Subcutaneous adipose tissue (tissue), 4 donors: Measurements from ENCODE around the gene TGM2. TPM values are rescaled to one million over a fixed set of nuclear protein-coding genes. Genes with fewer than 3 reads are reported as not detected.

Source experiments
- CTCF ChIP-seq: fragments of 450-650 bp; IDR thresholded peaks from one replicate; pipeline ENCODE4 v1.5.1; 2016; ENCODE audit warnings: low read depth, mild to moderate bottlenecking, control low read depth, antibody characterized with exemption, moderate library complexity
- total RNA-seq, 4 donors: library from RNA; depleted of rRNA; stranded (reverse); fragments of >200 nt; gene quantifications; one replicate each; pipeline ENCODE4 v1.1.0, GENCODE V29; 2016

The TGM2 gene
- total RNA-seq, 4 donors from 2014 or later: 13.9 to 28.9 (median 19.2) TPM

GRCh38 chr20:38155811-38156210 lies 9.3 kb downstream of the TGM2 start:
- no peak for TF ChIP-seq CTCF

- TF ChIP-seq CTCF: no peak
These were observed 11.7 kb downstream of the TGM2 start for GRCh38 chr20:38153401-38153800.

GRCh38 chr20:38152621-38153221 lies 12.3 kb downstream of the TGM2 start:
- no peak for TF ChIP-seq CTCF

GRCh38 chr20:38152175-38152620 lies 12.9 kb downstream of the TGM2 start:
- no peak for TF ChIP-seq CTCF

GRCh38 chr20:38151455-38151854 lies 13.6 kb downstream of the TGM2 start:
- no peak for TF ChIP-seq CTCF

GRCh38 chr20:38150335-38151170 lies 14.5 kb downstream of the TGM2 start:
- no peak for TF ChIP-seq CTCF

- no peak for TF ChIP-seq CTCF
These were observed 16.6 kb downstream of the TGM2 start for GRCh38 chr20:38148328-38149102.
